Mammary epithelial cell (primary cell): ENCODE results near the gene CCDC158.

Source experiments
- EZH2 ChIP-seq: IDR thresholded peaks from 2 replicates; pipeline ENCODE4 v1.6.1; 2012; ENCODE audit warnings: low read length, inconsistent platforms, borderline replicate concordance
- TF ChIP-seq, protein P1 (sequence below), 2 donors: IDR thresholded peaks in 1 of 2; conservative IDR thresholded peaks in 1 of 2; 2 replicates each; pipeline ENCODE4 v1.5.1; 2011 to 2012; ENCODE audit warnings: inconsistent platforms in 2 of 2, low read length in 2 of 2, mild to moderate bottlenecking in 2 of 2, control low read depth in 1 of 2, low read depth in 1 of 2; ENCODE audit not compliant: insufficient read depth in 1 of 2; ENCODE audit errors: extremely low read depth in 1 of 2

- TF ChIP-seq, protein P1, sequence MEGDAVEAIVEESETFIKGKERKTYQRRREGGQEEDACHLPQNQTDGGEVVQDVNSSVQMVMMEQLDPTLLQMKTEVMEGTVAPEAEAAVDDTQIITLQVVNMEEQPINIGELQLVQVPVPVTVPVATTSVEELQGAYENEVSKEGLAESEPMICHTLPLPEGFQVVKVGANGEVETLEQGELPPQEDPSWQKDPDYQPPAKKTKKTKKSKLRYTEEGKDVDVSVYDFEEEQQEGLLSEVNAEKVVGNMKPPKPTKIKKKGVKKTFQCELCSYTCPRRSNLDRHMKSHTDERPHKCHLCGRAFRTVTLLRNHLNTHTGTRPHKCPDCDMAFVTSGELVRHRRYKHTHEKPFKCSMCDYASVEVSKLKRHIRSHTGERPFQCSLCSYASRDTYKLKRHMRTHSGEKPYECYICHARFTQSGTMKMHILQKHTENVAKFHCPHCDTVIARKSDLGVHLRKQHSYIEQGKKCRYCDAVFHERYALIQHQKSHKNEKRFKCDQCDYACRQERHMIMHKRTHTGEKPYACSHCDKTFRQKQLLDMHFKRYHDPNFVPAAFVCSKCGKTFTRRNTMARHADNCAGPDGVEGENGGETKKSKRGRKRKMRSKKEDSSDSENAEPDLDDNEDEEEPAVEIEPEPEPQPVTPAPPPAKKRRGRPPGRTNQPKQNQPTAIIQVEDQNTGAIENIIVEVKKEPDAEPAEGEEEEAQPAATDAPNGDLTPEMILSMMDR (conservative IDR thresholded peaks at IDR 0.05 in 1 of 2, IDR thresholded peaks at IDR 0.05 in 1 of 2; ENCODE audit: extremely low read depth in 1 of 2, insufficient read depth in 1 of 2, low read depth in 1 of 2, low read length in 2 of 2), result no peak
- TF ChIP-seq EZH2, result no peak
Observed at GRCh38 chr4:76375703-76376102, 45.2 kb downstream of the CCDC158 start.
